K562 (cell line): ENCODE data around the gene GP1BB. TPM values are rescaled to one million over a fixed set of nuclear protein-coding genes. Genes with fewer than 3 reads are reported as not detected.

ENCODE experiments used
- ATAC-seq: fragments of 200-7000 bp; cut with Tn5 transposase; 3 replicates; pipeline ENCODE4 v1.9.1; 2020; ENCODE audit warnings: moderate library complexity
- BruUV-seq: library from RNA; stranded (reverse); fragments of 400-500 nt; replicated peaks from 2 replicates; lab custom pipeline; 2021; lab: Mats Ljungman, UMichigan
- CTCF ChIA-PET: fragments of 300-600 bp; formaldehyde crosslinking; extraction: SDS; loops from one replicate; lab custom pipeline; 2021; ENCODE audit warnings: low intra/inter-chr PET ratio; lab: Yijun Ruan, JAX
- POLR2A ChIA-PET: fragments of 300-600, 350-650 bp; sonication (Branson Sonifier 250); formaldehyde crosslinking; extraction: SDS; loops from one replicate; lab custom pipeline; 2021; ENCODE audit warnings: antibody characterized with exemption, inconsistent platforms; lab: Yijun Ruan, JAX
- DNase-seq, 4 experiments: peaks; one replicate each; pipeline versions ENCODE4 v3.0.0 to v3.0.0-alpha.2; 2011 to 2018; ENCODE audit warnings: low spot score in 3 of 4, mixed read lengths in 3 of 4; ENCODE audit errors: extremely low read depth in 1 of 4
- FAIRE-seq: peaks from 2 replicates; lab custom pipeline; 2011; peaks lifted over from hg19 to GRCh38; lab: Jason Lieb, UNC
- H2AFZ ChIP-seq: 2 replicates; pipeline ENCODE4 v1.6.0; 2011; ENCODE audit warnings: low read depth, low read length, control low read depth, inconsistent platforms
- H3K27ac ChIP-seq: fragments of 200-600 bp; 3 replicates; pipeline ENCODE4 v1.8.0; 2011; ENCODE audit warnings: low read depth, mild to moderate bottlenecking, control low read depth, inconsistent platforms, low read length, moderate library complexity, mixed read lengths; ENCODE audit errors: extremely low read depth
- H3K27me3 ChIP-seq, 2 experiments: fragments of 300-600 bp in 1 of 2; 2 replicates in 1 of 2; 3 replicates in 1 of 2; pipeline versions ENCODE4 v1.6.0 to v1.8.0; 2011; ENCODE audit warnings: inconsistent platforms in 2 of 2, low read length in 2 of 2, mild to moderate bottlenecking in 1 of 2, mixed read lengths in 1 of 2, moderate library complexity in 1 of 2; ENCODE audit not compliant: control insufficient read depth in 2 of 2, insufficient read depth in 2 of 2
- H3K36me3 ChIP-seq: fragments of 300-600 bp; 3 replicates; pipeline ENCODE4 v1.8.0; 2011; ENCODE audit warnings: mild to moderate bottlenecking, low read length, inconsistent platforms; ENCODE audit not compliant: control insufficient read depth, insufficient read depth
- H3K4me1 ChIP-seq, 2 experiments: fragments of 200-600 bp in 1 of 2; replicated peaks in 1 of 2; 2 replicates in 1 of 2; 3 replicates in 1 of 2; pipeline versions ENCODE4 v1.5.1 to v1.8.0; 2011; ENCODE audit warnings: inconsistent platforms in 2 of 2, low read length in 2 of 2, mild to moderate bottlenecking in 1 of 2, mixed read lengths in 1 of 2, moderate library complexity in 1 of 2; ENCODE audit not compliant: control insufficient read depth in 2 of 2, insufficient read depth in 2 of 2
- H3K4me2 ChIP-seq: 2 replicates; pipeline ENCODE4 v1.6.1; 2011; ENCODE audit warnings: low read length, control low read depth, inconsistent platforms, mixed read lengths; ENCODE audit not compliant: insufficient read depth
- H3K4me3 ChIP-seq: fragments of 200-600 bp; sonication (generic), shearing (Covaris generic); 2 replicates; pipeline ENCODE4 v1.5.1; 2016; ENCODE audit warnings: control low read depth, inconsistent platforms
- H3K79me2 ChIP-seq: fragments of 200-600 bp; 3 replicates; pipeline ENCODE4 v1.8.0; 2011; ENCODE audit warnings: low read length, inconsistent platforms; ENCODE audit not compliant: control insufficient read depth, insufficient read depth
- H3K9ac ChIP-seq, 2 experiments: 2 replicates each; pipeline versions ENCODE4 v1.6.0 to v1.6.1; 2011; ENCODE audit warnings: low read depth in 2 of 2, low read length in 2 of 2, control low read depth in 1 of 2, inconsistent platforms in 1 of 2, mild to moderate bottlenecking in 1 of 2, mixed read lengths in 1 of 2; ENCODE audit not compliant: insufficient read depth in 1 of 2
- H3K9me1 ChIP-seq: one replicate; pipeline ENCODE4 v1.6.0; 2011; ENCODE audit warnings: inconsistent platforms, mild to moderate bottlenecking, low read length, moderate library complexity; ENCODE audit not compliant: control insufficient read depth, insufficient read depth
- H3K9me3 ChIP-seq: replicated peaks from 2 replicates; pipeline ENCODE4 v1.5.1; 2011; ENCODE audit warnings: low read depth, low read length, inconsistent platforms; ENCODE audit not compliant: control insufficient read depth, insufficient read depth
- H4K20me1 ChIP-seq: replicated peaks from 2 replicates; pipeline ENCODE4 v1.6.1; 2011; ENCODE audit warnings: low read length, inconsistent platforms, mixed read lengths; ENCODE audit not compliant: control insufficient read depth, insufficient read depth
- ERF ChIP-seq: fragments of 450-650 bp; formaldehyde crosslinking; IDR thresholded peaks from 2 replicates; pipeline ENCODE4 v1.4.0; 2020; ENCODE audit warnings: mild to moderate bottlenecking, mixed read lengths
- EWSR1 ChIP-seq: fragments of 450-650 bp; IDR thresholded peaks from 2 replicates; pipeline ENCODE4 v1.6.1; 2018; ENCODE audit warnings: borderline replicate concordance, mild to moderate bottlenecking, low read depth, moderate library complexity; ENCODE audit not compliant: partially characterized antibody
- HCFC1 ChIP-seq: IDR thresholded peaks from 2 replicates; pipeline ENCODE4 v1.6.1; 2012; ENCODE audit warnings: low read depth, low read length, improper control_type of control experiment
- MYNN ChIP-seq, 2 experiments: sonication (generic); formaldehyde crosslinking in 1 of 2; IDR thresholded peaks; 2 replicates each; pipeline versions ENCODE4 v1.5.0 to v1.6.1; 2016 to 2020; ENCODE audit warnings: antibody characterized with exemption in 1 of 2, missing genetic modification reagents in 1 of 2
- POLR3A ChIP-seq: IDR thresholded peaks from 2 replicates; pipeline ENCODE4 v1.6.1; 2011; ENCODE audit warnings: borderline replicate concordance, mild to moderate bottlenecking, moderate library complexity; ENCODE audit not compliant: insufficient read length, insufficient read depth; ENCODE audit errors: extremely low read depth
- PPARD ChIP-seq: fragments of 250-450 bp; sonication (Bioruptor Pico); IDR thresholded peaks from 2 replicates; pipeline ENCODE4 v1.8.0; 2022; ENCODE audit warnings: inconsistent platforms, mild to moderate bottlenecking, moderate library complexity
- SAFB ChIP-seq: fragments of 200-400 bp; formaldehyde crosslinking; IDR thresholded peaks from 2 replicates; pipeline ENCODE4 v1.6.1; 2017; ENCODE audit warnings: low read depth, low read length, borderline replicate concordance
- ZNF384 ChIP-seq: IDR thresholded peaks from 2 replicates; pipeline ENCODE4 v1.6.1; 2012; ENCODE audit warnings: low read depth, low read length, improper control_type of control experiment
- ZNF695 ChIP-seq: fragments of 450-650 bp; formaldehyde crosslinking; IDR thresholded peaks from 2 replicates; pipeline ENCODE4 v1.4.0; 2020; ENCODE audit warnings: mild to moderate bottlenecking, moderate library complexity
- WGBS: fragments of 100-300 bp; shearing (Covaris generic); methylation state at CpG from one replicate; pipeline ENCODE4 v1.1.6; 2016; ENCODE audit warnings: low coverage, mixed read lengths; ENCODE audit not compliant: insufficient coverage; ENCODE audit errors: missing lambda C conversion rate; 5-methylcytosine and 5-hydroxymethylcytosine counted together
- in situ Hi-C: fragments of 300-500 bp; cut with MboI; formaldehyde crosslinking; loops from 4 replicates; pipeline ENCODE4 v1.15.0; 2018; ENCODE audit warnings: inconsistent platforms, mixed read lengths
- intact Hi-C: fragments of 100-400 bp; cut with micrococcal nuclease; formaldehyde crosslinking; loops from 2 replicates; pipeline ENCODE4 v1.14.2; 2022
- polyA plus RNA-seq, 8 experiments: library from polyadenylated mRNA; depleted of rRNA in 4 of 8; stranded (reverse) in 5 of 8; unstranded in 3 of 8; fragments of >200 nt; fragmentation: Nextera tagmentation in 2 of 8; fragmentation: Illumina TruSeq in 1 of 8; extraction: Ambion mirVana in 2 of 8; extraction: Trizol in 1 of 8; gene quantifications; 2 replicates each; pipeline versions ENCODE4 v1.2.1 to v1.2.3, GENCODE V29; 2011 to 2014; ENCODE audit warnings: inconsistent platforms in 1 of 8, missing spikeins in 1 of 8
- total RNA-seq, 7 experiments: library from RNA; depleted of rRNA in 6 of 7; stranded (reverse); fragments of >200 nt in 6 of 7; fragmentation: Illumina TruSeq in 2 of 7; extraction: Trizol in 2 of 7; gene quantifications; 2 replicates each; pipeline versions ENCODE4 v1.2.1 to v1.2.3, GENCODE V29; 2011 to 2021; ENCODE audit warnings: low replicate concordance in 1 of 7
- TF ChIP-seq, protein P1 (sequence below): sonication (generic); formaldehyde crosslinking; IDR thresholded peaks from 2 replicates; pipeline ENCODE4 v1.8.1; 2023; ENCODE audit warnings: mild to moderate bottlenecking, missing genetic modification reagents
- TF ChIP-seq, protein P2 (sequence below): fragments of 450-650 bp; conservative IDR thresholded peaks from 2 replicates; pipeline ENCODE4 v1.6.1; 2016; ENCODE audit warnings: missing genetic modification characterization, low read depth, mild to moderate bottlenecking, missing compliant biosample characterization, moderate library complexity
- TF ChIP-seq, protein P3 (sequence below): fragments of 450-650 bp; formaldehyde crosslinking; IDR thresholded peaks from 2 replicates; pipeline ENCODE4 v1.4.0; 2020; ENCODE audit warnings: mild to moderate bottlenecking, moderate library complexity
- TF ChIP-seq, protein P4 (sequence below), 2 experiments: fragments of 450-650 bp in 1 of 2; sonication (generic) in 1 of 2; formaldehyde crosslinking; conservative IDR thresholded peaks; 2 replicates each; pipeline versions ENCODE4 v1.4.0 to v1.8.1; 2020 to 2022; ENCODE audit warnings: mild to moderate bottlenecking in 1 of 2, missing genetic modification reagents in 1 of 2
- TF ChIP-seq, protein P5 (sequence below), 2 experiments: fragments of 450-650 bp in 1 of 2; sonication (generic) in 1 of 2; formaldehyde crosslinking in 1 of 2; IDR thresholded peaks in 1 of 2; conservative IDR thresholded peaks in 1 of 2; 2 replicates each; pipeline versions ENCODE4 v1.6.1 to v1.8.1; 2016 to 2023; ENCODE audit warnings: mild to moderate bottlenecking in 2 of 2, moderate library complexity in 2 of 2, inconsistent platforms in 1 of 2, missing genetic modification reagents in 1 of 2

The GP1BB gene
- total and polyA plus RNA-seq, 9 of the 15 experiments (the other 6 are each of a cell fraction or from before 2014, with no cell fraction given) = 0.69 to 162 (median 2.8) TPM

DNA sequence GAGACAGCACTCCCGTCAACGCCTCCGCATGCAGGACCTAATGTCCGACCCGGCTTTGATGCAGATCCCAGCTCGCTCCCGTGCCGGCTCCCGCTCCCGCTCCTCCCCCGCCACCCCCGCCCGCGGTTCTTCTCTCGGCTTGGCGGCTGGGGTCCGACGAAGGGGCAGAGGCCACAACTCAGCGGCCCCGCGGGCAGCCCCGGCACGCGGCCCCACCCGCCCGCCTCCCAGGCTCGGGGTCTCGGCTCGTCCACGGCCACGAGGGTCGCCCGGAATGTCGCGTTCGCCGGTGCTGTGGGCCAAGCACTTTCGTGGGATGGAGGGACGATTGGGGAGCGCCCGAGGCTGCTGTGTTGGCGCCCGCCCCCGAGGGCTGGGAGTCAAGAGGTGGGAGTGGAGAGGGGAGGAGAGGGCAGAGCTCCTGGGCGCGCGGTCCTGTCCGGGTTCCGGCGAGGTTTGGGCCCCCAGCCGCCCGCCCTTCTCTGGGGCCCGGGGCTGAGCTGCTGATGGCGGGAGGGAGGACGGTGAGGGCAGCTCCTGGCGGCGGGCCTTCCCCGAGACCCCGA is 31.9 kb downstream of the GP1BB start:
- Histone ChIP-seq H3K79me2 (no peaks in the 10 kb centered on the region), H3K4me3 (no peak overlapping the region), H3K9ac (no peak overlapping the region; a peak in 1 of 4 replicates), H3K27ac (no peak overlapping the region), H3K36me3 (no peaks in the 10 kb centered on the region), H3K9me1 (peaks cover 2% of the 10 kb centered on the region), H3K4me1 (peaks cover 17 to 80% of the 10 kb centered on the region in 2 experiments; a peak in 4 of 5 replicates), H3K4me2 (no peak overlapping the region), H2AFZ (no peak overlapping the region), H3K27me3 (peaks cover 54 to 87% of the 10 kb centered on the region in 2 experiments; a peak in 4 of 5 replicates), H4K20me1 (peaks cover 53% of the 10 kb centered on the region), H3K9me3 (no peaks in the 10 kb centered on the region; the same call in 1 of the 2 replicates)
- intact Hi-C loops (loop anchor here (5.0 kb wide), 1 partner anchor 137 kb away; no protein-coding TSS in a partner anchor), in situ Hi-C loops (no loop called here)
- 15% methylated on average over 59 of the region's 59 CpGs for WGBS
- DNase-seq = peak in 2 of 4 experiments; percentile 73 to 78
- POLR2A ChIA-PET = interaction anchor here (0.7 to 4.5 kb wide), 7 partner anchors 8 to 162 kb away, joined by 3 to 37 read pairs (median 6); no protein-coding TSS in a partner anchor
- CTCF ChIA-PET = interaction anchor here (1.4 to 3.8 kb wide), 4 partner anchors 25 to 193 kb away, joined by 3 to 91 read pairs (median 12); no protein-coding TSS in a partner anchor
- FAIRE-seq = no peak
- no peak for ATAC-seq
- no TSS peak for BruUV-seq
- TF ChIP-seq, protein P1, sequence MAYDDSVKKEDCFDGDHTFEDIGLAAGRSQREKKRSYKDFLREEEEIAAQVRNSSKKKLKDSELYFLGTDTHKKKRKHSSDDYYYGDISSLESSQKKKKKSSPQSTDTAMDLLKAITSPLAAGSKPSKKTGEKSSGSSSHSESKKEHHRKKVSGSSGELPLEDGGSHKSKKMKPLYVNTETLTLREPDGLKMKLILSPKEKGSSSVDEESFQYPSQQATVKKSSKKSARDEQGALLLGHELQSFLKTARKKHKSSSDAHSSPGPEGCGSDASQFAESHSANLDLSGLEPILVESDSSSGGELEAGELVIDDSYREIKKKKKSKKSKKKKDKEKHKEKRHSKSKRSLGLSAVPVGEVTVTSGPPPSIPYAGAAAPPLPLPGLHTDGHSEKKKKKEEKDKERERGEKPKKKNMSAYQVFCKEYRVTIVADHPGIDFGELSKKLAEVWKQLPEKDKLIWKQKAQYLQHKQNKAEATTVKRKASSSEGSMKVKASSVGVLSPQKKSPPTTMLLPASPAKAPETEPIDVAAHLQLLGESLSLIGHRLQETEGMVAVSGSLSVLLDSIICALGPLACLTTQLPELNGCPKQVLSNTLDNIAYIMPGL = no peak
- no peak for TF ChIP-seq ZNF384
- TF ChIP-seq, protein P2, sequence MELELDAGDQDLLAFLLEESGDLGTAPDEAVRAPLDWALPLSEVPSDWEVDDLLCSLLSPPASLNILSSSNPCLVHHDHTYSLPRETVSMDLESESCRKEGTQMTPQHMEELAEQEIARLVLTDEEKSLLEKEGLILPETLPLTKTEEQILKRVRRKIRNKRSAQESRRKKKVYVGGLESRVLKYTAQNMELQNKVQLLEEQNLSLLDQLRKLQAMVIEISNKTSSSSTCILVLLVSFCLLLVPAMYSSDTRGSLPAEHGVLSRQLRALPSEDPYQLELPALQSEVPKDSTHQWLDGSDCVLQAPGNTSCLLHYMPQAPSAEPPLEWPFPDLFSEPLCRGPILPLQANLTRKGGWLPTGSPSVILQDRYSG (tag) = no peak
- peak; percentile 66; the same call in 1 of the 2 replicates for TF ChIP-seq SAFB
- no peak for TF ChIP-seq HCFC1
- TF ChIP-seq, protein P3, sequence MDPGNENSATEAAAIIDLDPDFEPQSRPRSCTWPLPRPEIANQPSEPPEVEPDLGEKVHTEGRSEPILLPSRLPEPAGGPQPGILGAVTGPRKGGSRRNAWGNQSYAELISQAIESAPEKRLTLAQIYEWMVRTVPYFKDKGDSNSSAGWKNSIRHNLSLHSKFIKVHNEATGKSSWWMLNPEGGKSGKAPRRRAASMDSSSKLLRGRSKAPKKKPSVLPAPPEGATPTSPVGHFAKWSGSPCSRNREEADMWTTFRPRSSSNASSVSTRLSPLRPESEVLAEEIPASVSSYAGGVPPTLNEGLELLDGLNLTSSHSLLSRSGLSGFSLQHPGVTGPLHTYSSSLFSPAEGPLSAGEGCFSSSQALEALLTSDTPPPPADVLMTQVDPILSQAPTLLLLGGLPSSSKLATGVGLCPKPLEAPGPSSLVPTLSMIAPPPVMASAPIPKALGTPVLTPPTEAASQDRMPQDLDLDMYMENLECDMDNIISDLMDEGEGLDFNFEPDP = no peak
- no peak for TF ChIP-seq POLR3A
- no peak for TF ChIP-seq EWSR1
- TF ChIP-seq ZNF695 (CRISPR knock-in tag) = no peak
- TF ChIP-seq, protein P4, sequence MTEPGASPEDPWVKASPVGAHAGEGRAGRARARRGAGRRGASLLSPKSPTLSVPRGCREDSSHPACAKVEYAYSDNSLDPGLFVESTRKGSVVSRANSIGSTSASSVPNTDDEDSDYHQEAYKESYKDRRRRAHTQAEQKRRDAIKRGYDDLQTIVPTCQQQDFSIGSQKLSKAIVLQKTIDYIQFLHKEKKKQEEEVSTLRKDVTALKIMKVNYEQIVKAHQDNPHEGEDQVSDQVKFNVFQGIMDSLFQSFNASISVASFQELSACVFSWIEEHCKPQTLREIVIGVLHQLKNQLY (CRISPR knock-in tag; conservative IDR thresholded peaks at IDR 0.05) = no peak
- TF ChIP-seq MYNN (IDR thresholded peaks at IDR 0.05) = no peak
- TF ChIP-seq MYNN (CRISPR knock-in tag; IDR thresholded peaks at IDR 0.05) = 0 out of 2 replicates have a peak, but pooled peaks have one; percentile 4
- no peak for TF ChIP-seq ERF (CRISPR knock-in tag)
- TF ChIP-seq PPARD (CRISPR knock-in tag) = no peak
- TF ChIP-seq, protein P5, sequence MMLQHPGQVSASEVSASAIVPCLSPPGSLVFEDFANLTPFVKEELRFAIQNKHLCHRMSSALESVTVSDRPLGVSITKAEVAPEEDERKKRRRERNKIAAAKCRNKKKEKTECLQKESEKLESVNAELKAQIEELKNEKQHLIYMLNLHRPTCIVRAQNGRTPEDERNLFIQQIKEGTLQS (IDR thresholded peaks at IDR 0.05) = no peak
- TF ChIP-seq, protein P5 (CRISPR knock-in tag; conservative IDR thresholded peaks at IDR 0.05) = no peak
